HG02970 (cell line): ENCODE measurements around the gene FOXL1.

Experiments used
- ATAC-seq: cut with Tn5 transposase; IDR thresholded peaks from one replicate; pipeline ENCODE4 v1.9.1; 2021; ENCODE audit warnings: mild to moderate bottlenecking, moderate library complexity, moderate number of reproducible peaks; ENCODE audit not compliant: unreplicated experiment, low FRiP score

FOXL1 gene

GRCh38 chr16:86547286-86547685 is 31.1 kb upstream of the FOXL1 start:
- ATAC-seq = no peak

- ATAC-seq = no peak
Measured at GRCh38 chr16:86549076-86549892, 29.1 kb upstream of the FOXL1 start.

GRCh38 chr16:86549893-86550190 is 28.5 kb upstream of the FOXL1 start:
- ATAC-seq = no peak

GRCh38 chr16:86550281-86550680 is 28.1 kb upstream of the FOXL1 start:
- ATAC-seq = no peak

GRCh38 chr16:86553356-86553755 is 25.0 kb upstream of the FOXL1 start:
- no peak for ATAC-seq

- ATAC-seq = no peak
Measured at GRCh38 chr16:86554599-86554916, 23.8 kb upstream of the FOXL1 start.

- ATAC-seq = peak; percentile 87
Measured at GRCh38 chr16:86554917-86555703, 23.2 kb upstream of the FOXL1 start, which contains the start of gene MTHFSD. Gene MTHFSD (minus strand): TSS chr16:86555235. CDS start chr16:86555184, 51 bp downstream.

GRCh38 chr16:86555704-86556075 is 22.7 kb upstream of the FOXL1 start:
- ATAC-seq = no peak

GRCh38 chr16:86556576-86556975 is 21.8 kb upstream of the FOXL1 start:
- ATAC-seq = no peak

GRCh38 chr16:86557587-86557986 is 20.8 kb upstream of the FOXL1 start:
- no peak for ATAC-seq

GRCh38 chr16:86558355-86559193 is 19.8 kb upstream of the FOXL1 start:
- ATAC-seq = no peak

GRCh38 chr16:86559802-86560305 is 18.5 kb upstream of the FOXL1 start:
- no peak for ATAC-seq

- no peak for ATAC-seq
Measured at GRCh38 chr16:86562356-86562755, 16.0 kb upstream of the FOXL1 start.

- peak; percentile 78 for ATAC-seq
Measured at GRCh38 chr16:86563469-86564345, 14.6 kb upstream of the FOXL1 start.

- ATAC-seq = no peak
Measured at GRCh38 chr16:86565181-86565631, 13.1 kb upstream of the FOXL1 start.

- no peak for ATAC-seq
Measured at GRCh38 chr16:86565644-86566511, 12.5 kb upstream of the FOXL1 start.

- ATAC-seq = no peak
Measured at GRCh38 chr16:86566601-86566965, 11.8 kb upstream of the FOXL1 start, which contains the start of gene FOXC2. Gene FOXC2 (plus strand): TSS chr16:86566829. CDS start chr16:86567336, 507 bp downstream.

GRCh38 chr16:86566966-86567700 is 11.2 kb upstream of the FOXL1 start:
- ATAC-seq = no peak
